GM19043 (cell line): ENCODE measurements around the gene NUCB2.
"Not testable (repeated sequence)": the region's sequence is repeated elsewhere in the genome, so short reads cannot be mapped to it uniquely, and the experiment has no call there.

ENCODE experiments used
- ATAC-seq: cut with Tn5 transposase; IDR thresholded peaks from one replicate; pipeline ENCODE4 v1.9.1; 2021; ENCODE audit warnings: low read depth; ENCODE audit not compliant: unreplicated experiment

NUCB2 gene

GRCh38 chr11:17276236-17277023 lies at the start of gene NUCB2:
Gene NUCB2, plus strand, starts transcription at chr11:17276739. Its CDS starts 18,585 bp downstream, at chr11:17295324.
- ATAC-seq: peak; percentile 98

GRCh38 chr11:17228186-17228925 lies 48.2 kb upstream of the NUCB2 start:
- ATAC-seq: not testable (repeated sequence)

- no peak for ATAC-seq
These were observed 46.9 kb upstream of the NUCB2 start for GRCh38 chr11:17229481-17230152.

DNA sequence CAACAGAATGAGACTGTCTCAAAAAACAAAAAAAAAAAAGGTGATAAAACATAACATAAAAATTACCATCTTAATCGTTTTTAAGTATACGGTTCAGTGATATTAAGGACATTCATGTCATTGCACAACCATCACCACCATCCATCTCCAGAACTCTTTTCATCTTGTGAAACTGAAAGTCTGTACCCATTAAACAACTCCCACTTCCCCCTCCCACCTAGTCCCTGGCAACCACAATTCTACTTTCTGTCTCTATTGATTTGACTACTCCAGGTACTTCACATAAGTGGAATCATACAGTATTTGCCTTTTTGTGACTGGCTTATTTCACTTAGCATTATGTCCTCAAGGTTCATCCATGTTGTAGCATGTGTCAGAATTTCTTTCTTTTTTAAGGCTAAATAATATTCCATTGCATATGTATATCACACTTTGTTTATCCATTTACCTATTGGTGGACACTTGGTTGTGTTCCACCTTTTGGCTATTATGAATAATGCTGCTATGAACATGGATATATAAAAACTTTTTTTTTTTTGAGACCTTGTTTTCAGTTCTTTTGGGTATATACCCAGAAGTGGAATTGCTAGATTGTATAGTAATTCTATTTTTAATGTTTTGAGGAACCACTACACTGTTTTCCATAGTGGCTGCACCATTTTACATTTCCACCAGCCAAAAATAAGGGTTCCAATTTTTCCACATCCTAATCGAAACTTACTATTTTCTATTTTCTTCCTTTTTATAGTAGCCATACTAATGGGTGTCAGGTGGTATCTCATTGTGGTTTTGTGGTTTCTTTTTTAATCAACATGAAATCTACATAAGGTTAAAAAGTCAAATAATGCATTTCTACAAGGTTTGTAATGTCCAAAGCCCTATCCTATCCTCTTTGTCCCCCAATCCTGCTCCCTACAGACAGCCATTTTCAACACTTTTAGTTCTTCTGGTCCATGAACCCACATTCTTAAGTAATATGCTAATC lies 45.4 kb upstream of the NUCB2 start:
- peak; percentile 93 for ATAC-seq

DNA sequence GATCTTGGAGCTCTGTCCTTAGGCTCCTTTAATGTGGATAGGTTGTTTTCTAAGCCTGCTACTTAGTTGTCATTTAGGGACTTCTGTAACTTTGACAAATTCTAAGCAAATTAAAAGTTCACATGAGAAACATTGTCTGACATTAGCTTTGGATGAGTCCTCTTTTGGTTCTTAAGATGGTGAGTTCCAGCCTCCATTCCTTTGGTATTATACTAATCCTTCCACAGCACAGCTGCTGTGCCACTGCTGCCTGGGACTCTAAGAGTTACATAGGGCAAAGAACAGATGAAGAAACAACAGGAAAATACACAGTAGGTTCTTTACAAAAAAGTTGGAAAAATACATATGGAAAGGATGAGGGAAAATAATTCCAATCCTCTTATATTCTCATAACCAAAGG lies 43.4 kb upstream of the NUCB2 start:
- no peak for ATAC-seq

DNA sequence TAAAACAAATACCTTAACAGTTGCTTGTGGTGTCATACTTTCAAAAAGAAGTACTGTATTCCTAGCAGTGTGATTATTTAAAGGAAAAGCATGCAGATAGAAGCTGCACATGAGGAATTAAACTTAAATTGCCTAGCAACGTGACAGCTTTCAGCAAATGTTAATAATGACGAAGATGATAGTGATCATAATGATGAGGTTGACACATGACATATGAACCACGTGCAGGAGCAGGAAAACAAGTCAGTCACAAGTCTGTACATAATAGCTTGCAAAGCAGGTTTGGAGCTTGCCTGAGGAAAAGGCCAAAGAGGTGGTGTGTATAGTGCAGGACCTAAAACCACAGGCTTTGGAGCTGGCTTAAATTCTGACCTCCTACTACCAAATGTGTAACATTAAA lies 38.2 kb upstream of the NUCB2 start:
- ATAC-seq: no peak

GRCh38 chr11:17239927-17240326 lies 36.6 kb upstream of the NUCB2 start:
- ATAC-seq: not testable (repeated sequence)

- no peak for ATAC-seq
These were observed 35.8 kb upstream of the NUCB2 start for GRCh38 chr11:17240780-17241179.

GRCh38 chr11:17242954-17243353 lies 33.6 kb upstream of the NUCB2 start:
- ATAC-seq: not testable (repeated sequence)

- ATAC-seq: peak; percentile 83
These were observed 32.5 kb upstream of the NUCB2 start for GRCh38 chr11:17244046-17244445.

GRCh38 chr11:17250561-17251350 lies 25.8 kb upstream of the NUCB2 start:
- ATAC-seq: no peak

GRCh38 chr11:17252704-17253103 lies 23.8 kb upstream of the NUCB2 start:
- ATAC-seq: no peak

GRCh38 chr11:17256512-17256911 lies 20.0 kb upstream of the NUCB2 start:
- ATAC-seq: no peak

DNA sequence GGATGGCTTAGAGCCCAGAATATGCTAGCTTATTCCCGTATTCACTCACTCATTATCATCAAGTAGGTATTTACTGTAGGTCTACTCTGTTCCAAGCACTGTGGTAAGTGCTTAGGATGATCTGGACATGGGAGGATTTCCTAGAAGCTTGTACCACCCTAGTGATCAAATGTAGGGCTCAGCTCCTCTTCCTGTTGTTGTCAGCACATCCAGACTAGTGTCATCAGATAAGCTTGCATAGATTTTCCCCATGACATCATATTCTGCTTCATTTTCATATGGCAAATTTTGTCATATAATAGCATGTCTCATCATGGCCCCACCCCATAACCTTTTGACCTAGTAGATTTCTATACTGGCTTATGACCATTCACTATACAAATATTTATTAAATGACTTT lies 19.3 kb upstream of the NUCB2 start:
- no peak for ATAC-seq

GRCh38 chr11:17258670-17259069 lies 17.9 kb upstream of the NUCB2 start:
- no peak for ATAC-seq

DNA sequence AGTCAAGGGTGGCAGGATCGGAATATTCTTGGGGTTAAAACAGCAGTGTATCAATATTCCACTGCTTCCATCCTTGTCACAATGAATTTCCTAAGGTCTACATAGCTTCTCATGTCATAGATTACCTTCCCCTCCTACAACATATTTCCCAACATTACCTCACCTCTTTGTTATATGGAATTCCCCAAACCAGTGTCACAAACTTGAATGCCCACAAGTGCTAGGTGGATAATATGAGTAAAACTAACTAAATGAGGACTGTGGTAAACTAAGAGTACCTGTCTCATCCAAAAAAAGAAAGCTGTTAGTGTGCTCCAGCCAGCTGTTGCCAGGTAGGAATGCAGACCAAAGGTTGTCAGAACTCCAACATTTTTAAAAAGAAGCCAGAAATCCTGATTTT lies 17.0 kb upstream of the NUCB2 start:
- no peak for ATAC-seq

DNA sequence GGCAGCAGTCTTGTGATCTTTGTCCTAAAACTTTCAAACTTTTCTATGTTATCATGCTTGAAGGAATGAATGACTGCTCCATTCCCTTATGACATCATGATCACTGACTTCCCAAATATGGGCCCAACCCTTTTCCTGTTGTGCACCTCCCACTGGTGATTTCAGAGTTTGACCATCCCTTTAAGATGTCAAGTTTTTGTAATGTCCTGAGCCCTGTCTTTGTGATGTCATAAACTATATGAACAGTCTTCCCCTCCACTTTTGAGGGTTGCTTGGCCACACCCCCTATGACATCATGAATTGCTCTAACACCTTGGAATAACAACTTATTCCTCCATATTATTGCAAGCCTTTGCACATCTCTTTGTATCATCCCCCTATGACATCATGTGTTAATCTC lies 16.5 kb upstream of the NUCB2 start:
- no peak for ATAC-seq

DNA sequence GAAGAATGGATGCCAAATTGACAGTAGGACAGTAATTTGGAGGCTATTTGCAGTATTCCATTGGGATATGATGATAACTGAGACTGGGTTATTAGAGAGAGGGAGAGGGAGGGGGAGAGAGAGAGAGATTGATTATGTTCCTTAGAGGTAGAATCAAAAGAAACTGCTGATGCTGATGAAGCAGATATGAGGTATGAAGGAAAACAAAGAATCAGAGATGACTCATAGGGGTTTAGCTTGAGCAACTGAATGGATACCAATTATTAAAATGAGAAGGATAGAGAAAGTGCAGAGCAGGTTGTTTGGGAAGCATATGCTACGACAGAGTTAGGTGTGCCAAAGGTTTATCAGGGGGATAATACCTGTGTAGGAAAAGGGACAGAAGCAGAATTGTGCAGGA lies 12.8 kb upstream of the NUCB2 start:
- no peak for ATAC-seq

DNA sequence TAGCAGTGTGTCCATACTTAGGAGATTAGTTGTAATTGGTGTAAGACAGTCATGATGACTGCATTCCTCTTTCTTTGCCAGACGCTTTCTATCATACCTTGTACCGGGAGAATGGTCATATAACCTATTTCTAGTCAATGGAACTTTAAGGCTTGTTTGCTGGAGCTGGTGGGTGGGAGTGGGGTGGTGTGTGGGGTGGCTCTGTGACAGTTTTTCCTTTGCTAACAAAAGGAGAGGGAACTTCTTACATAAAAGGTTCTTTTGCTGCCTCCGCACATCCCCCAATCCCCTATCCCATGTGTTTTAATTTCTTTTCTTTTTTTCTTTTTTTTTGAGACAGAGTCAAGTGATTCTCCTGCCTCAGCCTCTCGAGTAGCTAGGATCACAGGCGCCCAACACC lies 9.8 kb upstream of the NUCB2 start:
- no peak for ATAC-seq
